ENCODE results near the gene ZNRF3.
A peak's percentile ranks its signal among the peaks of the same experiment; 100 is the strongest.
"Not testable (repeated sequence)": the region's sequence is repeated elsewhere in the genome, so short reads cannot be mapped to it uniquely, and the experiment has no call there.

Gene ZNRF3

DNA sequence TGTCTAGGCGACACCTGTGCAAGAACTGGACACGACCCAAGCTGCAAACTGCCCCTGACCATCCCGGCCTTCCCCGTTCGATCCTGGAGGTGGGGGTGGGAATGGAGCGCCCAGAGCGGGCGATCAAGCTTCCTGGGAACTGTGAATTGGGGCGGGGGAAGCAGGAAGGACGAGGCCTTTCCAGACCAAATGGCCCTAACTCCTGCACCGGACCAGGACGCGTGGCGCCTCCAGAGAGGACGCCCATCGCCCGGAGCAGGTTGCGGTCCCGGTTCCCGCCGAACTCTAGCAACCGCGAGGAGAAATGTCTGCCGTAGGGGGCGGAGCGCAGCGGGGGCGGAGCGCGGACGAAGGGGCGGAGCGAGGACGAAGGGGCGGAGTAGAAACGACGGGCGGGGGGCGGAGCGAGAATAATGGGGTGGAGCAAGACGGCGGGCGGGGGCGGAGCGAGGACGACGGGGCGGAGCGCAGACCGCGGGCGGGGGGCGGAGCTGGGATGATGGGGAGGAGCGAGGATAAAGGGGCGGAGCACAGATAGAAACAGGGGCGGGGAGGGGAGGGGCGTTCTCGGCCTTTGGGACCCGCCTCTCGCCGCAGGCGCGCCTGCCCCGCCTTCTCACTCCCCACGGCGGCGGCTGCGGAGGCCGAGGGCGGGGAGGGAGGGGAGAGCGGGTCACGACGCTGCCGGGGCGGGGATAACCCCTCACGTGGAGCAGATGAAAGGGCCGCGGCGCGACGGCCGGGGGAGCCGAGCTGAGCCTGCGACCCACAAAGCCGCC, at the start of gene ZNRF3:
Gene ZNRF3, plus strand, starts transcription at position 695 of the 779 bp plus-strand sequence. CDS start 195 bp downstream, outside the sequence.
- peak; percentile 69 for DNase-seq
- in situ Hi-C loops (cut with MboI; ENCODE audit: low pct_unique_long_range_greater_than_20kb, low sequenced_read_pairs) = no loop called here

DNA sequence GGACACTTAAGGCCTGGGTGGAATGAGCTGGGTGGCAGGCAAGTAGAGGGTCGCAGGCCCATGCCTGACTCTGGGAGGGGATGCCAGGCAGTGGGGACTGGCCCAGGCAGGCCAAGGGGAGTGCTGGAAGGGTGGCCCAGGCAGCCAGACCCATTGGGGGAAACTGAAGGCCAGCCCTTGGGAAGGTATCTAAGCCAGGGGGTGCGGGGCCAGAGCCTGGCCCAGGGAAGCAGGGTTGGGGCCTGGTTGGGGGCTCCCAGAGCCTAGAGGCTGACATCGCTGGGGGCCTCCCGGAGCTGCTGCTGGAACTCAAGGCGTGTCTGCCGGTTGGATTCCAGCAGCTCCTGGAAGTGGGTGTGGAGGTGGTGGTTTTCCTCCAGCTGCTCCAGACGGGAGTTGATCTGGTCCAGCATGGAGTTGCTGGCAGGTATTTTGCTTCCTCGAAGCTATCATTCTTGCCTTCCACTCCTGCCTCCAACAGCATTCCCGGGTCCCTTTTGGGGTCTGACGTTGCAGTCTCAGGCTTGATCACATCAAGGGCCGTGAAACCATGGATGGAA, 47.7 kb upstream of the ZNRF3 start:
- in situ Hi-C loops (cut with MboI; ENCODE audit: low pct_unique_long_range_greater_than_20kb, low sequenced_read_pairs) = no loop called here
- no peak for DNase-seq

DNA sequence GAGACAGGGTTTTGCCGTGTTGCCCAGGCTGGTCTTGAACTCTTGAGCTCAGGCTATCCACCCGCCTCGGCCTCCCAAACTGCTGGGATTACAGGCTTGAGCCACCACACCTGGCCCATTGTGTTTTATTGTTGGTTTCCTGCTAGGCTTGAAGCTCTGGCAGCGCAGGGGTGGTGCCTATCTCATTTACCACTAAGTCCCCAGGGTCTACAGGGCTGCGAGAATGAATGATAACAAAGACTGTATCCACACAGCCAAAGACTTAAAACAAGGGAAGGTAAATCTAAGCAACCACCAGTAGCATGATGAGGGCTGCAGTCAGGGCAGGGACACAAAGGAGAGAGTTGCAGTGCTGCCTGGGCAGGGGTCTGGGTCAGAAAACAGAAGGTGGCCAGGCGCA, 45.7 kb upstream of the ZNRF3 start:
- DNase-seq = no peak
- in situ Hi-C loops (cut with MboI; ENCODE audit: low pct_unique_long_range_greater_than_20kb, low sequenced_read_pairs) = no loop called here

DNA sequence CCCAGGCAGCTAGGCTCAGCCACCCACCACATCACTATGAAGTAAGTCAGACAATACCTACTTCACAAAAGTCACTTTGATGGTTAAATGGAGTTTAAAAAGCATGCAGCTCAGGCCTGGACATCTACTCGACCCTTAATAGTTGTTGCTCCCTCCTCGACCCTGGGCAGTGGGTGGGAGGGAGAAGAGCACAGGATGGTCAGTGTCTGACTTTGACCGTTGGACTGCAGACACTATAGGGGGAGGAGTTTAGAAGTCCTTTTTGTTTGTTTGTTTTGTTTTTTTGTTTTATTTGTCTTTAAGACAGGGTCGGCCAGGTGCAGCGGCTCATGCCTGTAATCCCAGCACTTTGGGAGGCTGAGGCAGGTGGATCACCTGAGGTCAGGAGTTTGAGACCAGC, 44.4 kb upstream of the ZNRF3 start:
- in situ Hi-C loops (cut with MboI; ENCODE audit: low pct_unique_long_range_greater_than_20kb, low sequenced_read_pairs) = no loop called here
- no peak for DNase-seq

DNA sequence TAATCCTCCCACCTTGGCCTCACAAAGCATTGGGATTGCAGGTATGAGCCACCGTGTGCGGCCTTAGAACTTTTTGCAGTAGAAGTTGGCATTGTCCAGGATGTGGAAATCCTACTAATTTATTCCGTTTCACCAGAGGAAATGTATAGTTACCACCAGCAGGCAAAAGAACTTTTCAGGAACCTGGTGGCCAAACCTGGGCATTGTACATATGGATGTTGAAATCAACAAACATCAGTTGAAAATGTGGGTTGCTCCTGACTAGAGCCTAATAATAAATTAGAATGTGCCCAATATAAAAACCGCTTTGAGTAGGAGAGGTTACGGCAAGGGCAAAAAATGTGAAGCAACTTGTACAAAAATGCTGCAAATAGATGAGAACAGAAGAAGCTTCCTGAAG, 42.3 kb upstream of the ZNRF3 start:
- in situ Hi-C loops (cut with MboI; ENCODE audit: low pct_unique_long_range_greater_than_20kb, low sequenced_read_pairs) = no loop called here
- no peak for DNase-seq

DNA sequence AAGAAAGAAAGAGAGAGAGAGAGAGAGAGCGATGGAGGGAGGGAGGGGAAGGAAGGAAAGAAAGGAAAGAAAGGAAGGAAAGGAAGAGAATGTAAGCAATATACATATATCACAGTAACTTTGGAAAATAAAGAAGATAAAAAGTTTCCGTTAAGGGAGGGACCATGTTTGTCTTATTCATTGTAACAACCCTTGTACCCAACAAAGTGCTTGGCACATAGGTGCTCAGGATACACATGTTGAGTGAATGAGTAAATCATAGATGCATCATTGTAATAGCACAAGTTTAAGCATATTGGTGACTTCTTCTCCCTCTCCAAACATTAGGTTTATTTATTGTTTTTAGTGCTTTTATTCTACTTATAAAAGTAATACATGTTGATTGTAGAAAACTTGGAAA, 39.7 kb upstream of the ZNRF3 start:
- in situ Hi-C loops (cut with MboI; ENCODE audit: low pct_unique_long_range_greater_than_20kb, low sequenced_read_pairs) = no loop called here
- DNase-seq = no peak

DNA sequence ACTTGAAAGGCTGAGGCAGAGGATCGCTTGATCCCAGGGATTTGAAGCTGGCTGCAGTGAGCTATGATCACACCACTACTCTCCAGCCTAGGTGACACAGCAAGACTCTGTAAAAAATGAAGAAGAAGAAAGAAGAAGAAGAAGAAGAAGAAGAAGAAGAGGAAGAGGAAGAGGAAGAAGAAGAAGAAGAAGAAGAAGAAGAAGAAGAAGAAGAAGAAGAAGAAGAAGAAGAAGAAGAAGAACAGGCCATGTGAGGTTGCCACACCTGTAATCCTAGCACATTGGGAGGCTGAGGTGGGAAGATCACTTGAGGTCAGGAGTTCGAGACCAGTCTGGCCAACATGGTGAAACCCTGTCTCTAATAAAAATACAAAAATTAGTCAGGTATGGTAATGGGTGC, 39.1 kb upstream of the ZNRF3 start:
- DNase-seq; in situ Hi-C loops (cut with MboI; ENCODE audit: low pct_unique_long_range_greater_than_20kb, low sequenced_read_pairs): not testable (repeated sequence)

DNA sequence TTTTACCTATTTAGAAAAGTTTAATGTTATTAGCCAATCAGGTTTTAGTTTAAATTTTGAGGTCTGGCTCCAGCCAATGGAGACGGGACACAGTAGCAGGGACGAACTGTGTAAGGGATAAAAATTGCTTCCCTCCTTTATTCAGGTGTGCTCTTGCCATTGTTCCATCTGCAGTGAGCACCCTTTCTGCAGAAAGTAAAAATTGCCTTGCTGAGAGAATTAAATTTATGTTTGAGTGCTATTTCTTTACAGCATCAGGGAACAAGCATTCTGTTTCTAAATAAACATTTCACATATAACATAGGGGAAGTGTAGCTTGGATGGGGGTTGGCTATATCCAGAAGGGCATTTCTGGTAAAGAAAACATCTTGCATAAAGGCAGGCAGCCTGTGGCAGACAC, 36.4 kb upstream of the ZNRF3 start:
- in situ Hi-C loops (cut with MboI; ENCODE audit: low pct_unique_long_range_greater_than_20kb, low sequenced_read_pairs) = no loop called here
- DNase-seq = no peak

DNA sequence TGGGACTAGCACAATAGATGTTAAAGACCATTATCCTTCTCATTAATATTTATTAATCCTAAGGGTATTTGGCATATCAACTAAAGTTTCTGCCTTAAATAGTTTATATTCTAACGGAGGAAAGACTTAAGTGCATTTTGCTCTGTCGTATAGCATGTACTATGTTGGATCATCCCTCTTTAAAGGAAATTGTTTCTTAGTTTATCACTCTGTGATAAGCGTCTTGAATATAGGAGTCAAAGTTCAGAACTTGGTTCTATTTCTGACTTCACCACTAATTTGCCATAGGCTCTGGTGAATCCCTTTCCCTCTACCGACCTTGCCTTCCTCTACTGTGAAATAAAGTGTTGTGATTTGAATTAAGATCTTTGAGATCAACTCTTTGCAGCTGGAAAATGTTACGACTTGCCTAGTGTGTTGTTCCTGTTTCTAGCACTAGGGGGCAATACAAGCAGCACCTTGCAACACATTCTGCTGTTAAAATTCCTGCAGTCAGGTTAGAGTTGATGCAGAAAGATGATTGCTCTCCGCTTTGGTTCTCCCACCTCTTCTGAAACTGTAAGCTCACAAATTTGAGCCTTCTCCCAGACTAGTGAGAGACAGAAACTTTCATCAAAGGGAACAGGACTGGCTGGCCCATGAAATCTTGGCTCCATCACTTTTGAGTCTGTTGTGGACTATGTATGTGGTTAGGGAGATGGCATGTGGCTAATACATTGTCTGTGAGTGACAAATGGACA, 27.8 kb upstream of the ZNRF3 start:
- in situ Hi-C loops (cut with MboI; ENCODE audit: low pct_unique_long_range_greater_than_20kb, low sequenced_read_pairs) = loop anchor here (10.0 kb wide), 1 partner anchor 179 kb away; no protein-coding TSS in a partner anchor
- peak; percentile 77 for DNase-seq

DNA sequence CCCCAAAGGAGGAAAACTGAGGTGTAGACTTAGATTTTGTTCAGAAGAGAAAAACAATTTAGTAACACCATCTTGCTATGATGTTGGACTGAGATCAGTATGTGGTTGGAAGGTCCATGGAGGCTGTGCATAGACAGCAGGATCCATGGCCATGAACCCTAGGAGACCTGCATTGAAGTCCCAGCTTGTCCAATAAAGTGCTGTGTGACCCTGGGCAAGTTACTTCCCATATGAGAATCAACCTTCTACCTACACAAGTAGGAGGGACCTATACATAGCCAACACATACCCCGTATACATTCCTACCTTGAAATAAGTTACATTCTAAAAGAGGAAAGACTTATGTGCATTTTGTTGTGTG, 27.3 kb upstream of the ZNRF3 start:
- no peak for DNase-seq
- in situ Hi-C loops (cut with MboI; ENCODE audit: low pct_unique_long_range_greater_than_20kb, low sequenced_read_pairs) = loop anchor here (10.0 kb wide), 1 partner anchor 179 kb away; no protein-coding TSS in a partner anchor

DNA sequence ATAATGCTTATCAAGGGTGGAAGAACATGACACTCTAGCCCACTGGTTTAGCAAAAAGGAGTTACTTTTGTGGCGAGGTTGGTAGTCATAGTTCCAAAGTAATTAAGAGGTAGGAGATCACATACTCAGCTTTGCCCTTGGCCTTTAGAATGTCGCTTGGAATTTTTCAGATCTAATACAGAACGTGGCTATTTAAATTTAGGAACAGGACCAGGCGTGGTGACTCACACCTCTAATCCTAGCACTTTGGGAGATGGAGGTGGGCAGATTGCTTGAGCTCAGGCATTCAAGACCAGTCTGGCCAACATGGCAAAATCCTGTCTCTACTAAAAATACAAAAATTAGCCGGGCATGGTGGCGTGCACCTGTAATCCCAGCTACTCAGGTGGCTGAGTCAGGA, 26.1 kb upstream of the ZNRF3 start:
- no peak for DNase-seq
- in situ Hi-C loops (cut with MboI; ENCODE audit: low pct_unique_long_range_greater_than_20kb, low sequenced_read_pairs) = loop anchor here (10.0 kb wide), 1 partner anchor 178 kb away; no protein-coding TSS in a partner anchor

DNA sequence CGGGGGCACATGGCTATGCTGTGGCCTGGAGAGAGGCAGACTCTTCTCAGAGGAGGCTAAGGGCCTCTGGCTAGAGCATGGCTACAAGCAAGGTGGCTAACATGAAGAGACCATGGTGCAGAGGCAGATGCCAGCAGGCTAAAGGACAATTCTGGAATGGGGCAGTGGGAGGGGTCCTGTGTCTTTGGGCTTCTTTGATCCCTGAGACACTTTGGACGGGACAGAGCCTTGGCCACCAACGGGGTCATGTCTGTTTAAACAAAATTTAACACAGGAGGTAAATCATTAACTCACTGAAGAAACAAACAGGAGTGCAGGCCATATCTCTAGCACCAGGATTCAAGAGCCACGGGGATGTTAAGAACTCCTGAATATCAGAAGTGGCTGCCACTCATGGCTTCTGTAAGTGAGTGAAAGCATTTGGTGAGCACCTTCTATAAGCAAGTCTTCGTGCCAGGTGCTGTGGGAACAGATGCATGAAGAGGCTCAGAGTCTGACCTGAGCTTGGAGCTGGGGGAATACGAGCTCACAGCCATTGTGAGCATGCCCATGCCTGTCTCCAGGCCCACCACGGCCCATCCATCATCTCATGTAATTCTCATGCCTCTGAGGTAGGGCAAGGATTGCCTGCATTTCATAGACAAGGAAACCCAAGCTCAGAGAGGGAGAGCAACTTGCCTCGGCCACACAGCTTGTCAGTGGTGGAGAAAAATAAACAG, 18.3 kb upstream of the ZNRF3 start:
- no peak for DNase-seq
- in situ Hi-C loops (cut with MboI; ENCODE audit: low pct_unique_long_range_greater_than_20kb, low sequenced_read_pairs) = no loop called here

DNA sequence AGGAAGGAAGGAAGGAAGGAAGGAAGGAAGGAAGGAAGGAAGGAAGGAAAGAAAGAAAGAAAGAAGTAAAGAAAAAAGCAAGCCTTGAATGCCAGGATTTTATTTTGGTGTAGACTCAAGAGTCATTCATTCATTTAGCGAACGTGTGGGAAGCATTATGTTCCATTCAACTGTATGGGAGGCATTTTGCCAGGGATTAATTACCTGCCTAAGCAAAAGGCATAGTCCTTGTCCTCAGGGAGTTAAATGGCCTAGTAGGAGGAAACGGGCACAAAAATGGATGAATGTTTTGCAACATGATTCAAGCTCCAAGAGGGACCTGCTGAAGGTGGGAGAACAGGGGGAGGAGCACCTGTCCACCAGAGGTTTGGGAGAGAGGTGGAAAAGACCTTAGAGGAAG, 16.2 kb upstream of the ZNRF3 start:
- DNase-seq = no peak
- in situ Hi-C loops (cut with MboI; ENCODE audit: low pct_unique_long_range_greater_than_20kb, low sequenced_read_pairs) = no loop called here

DNA sequence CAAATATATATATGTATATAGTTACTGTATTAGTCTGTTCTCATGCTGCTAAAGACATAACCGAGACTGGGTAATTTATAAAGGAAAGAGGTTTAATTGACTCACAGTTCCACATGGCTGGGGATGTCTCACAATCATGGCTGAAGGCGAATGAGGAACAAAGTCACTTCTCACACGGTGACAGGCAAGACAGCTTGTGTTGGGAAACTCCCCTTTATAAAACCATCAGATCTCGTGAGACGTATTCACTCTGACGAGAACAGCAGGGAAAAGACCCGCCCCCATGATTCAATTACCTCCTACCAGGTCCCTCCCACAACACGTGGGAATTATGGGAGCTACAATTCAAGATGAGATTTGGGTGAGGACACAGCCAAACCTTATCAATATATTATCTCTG, 15.0 kb upstream of the ZNRF3 start:
- in situ Hi-C loops (cut with MboI; ENCODE audit: low pct_unique_long_range_greater_than_20kb, low sequenced_read_pairs) = not testable (repeated sequence)
- peak; percentile 78 for DNase-seq

DNA sequence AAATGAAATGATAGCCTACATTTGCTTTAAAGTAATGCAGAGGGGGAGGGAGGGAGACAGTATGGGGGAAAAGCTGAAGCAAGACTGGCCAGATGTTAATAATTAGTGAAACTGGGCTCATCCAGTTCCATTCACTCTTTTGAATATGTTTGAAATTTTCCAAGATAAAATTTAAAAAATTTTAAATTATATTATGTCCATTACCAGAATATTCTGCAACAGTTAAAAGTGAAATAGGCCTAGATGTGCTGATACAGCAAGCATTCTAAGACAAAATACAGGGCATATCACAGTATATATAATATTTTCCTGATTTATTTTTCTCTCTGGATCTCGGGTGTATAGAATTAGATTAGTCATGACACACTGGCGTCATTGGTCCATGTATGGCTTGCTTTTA, 13.6 kb upstream of the ZNRF3 start:
- in situ Hi-C loops (cut with MboI; ENCODE audit: low pct_unique_long_range_greater_than_20kb, low sequenced_read_pairs) = no loop called here
- DNase-seq = no peak

DNA sequence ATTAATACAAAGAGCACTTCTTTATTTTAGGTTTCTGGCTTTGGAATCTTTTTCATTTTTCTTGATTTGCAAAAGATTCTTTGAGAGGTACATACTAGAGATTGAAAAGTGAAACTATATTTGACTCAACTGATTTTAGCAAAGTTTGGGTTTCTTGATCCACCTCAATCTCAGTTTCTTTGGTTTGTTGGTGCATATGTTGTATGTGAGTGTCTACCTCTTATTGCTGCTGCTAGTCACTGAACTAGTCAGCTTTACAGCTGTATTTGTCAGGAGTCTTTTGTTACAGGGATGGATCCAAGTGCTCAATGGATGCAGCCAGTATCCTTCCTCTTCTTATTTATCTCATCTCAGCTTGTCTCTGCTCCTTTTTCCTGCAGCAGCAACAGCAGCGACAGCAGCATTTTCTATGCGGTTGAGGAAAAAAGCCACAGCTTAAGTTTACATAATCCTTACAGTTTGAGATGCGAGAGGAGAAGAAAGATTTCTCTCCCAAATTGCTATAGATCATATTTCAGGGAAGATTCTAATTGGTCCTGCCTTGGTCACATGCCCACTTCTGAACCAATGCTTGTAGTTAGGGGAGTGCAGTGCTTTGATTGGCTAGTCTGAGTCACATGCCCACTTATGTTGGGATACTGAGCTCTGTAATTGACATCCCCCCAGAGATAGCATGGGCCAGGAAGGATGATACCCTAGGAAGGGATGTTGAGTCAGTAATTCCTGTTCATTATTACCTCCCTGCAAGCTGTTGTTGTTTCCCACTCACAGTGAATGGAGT, 10.0 kb upstream of the ZNRF3 start:
- DNase-seq = no peak

DNA sequence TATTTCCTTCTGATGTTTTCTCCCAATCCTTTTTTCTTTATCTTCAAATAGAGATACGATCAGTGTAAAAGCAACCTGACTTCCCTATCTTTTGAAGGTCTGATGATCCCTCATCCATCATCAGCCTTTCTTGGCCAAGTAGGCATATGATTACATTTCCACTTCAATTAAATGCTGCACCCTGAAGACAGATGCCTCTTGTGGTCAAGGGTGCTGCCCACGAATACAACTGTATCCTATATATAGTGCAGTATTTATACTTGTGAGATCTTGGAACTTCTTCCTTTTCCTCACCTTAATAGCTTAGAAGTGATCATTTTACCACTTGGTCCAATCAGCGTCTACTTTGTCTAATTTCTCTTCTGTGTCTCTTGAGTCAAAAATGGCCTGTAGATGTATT, 9.3 kb upstream of the ZNRF3 start:
- no peak for DNase-seq
- in situ Hi-C loops (cut with MboI; ENCODE audit: low pct_unique_long_range_greater_than_20kb, low sequenced_read_pairs) = no loop called here

More for the DNA sequence above, 10.0 kb upstream of the ZNRF3 start:
- in situ Hi-C loops (cut with MboI; ENCODE audit: low pct_unique_long_range_greater_than_20kb, low sequenced_read_pairs) = no loop called here

DNA sequence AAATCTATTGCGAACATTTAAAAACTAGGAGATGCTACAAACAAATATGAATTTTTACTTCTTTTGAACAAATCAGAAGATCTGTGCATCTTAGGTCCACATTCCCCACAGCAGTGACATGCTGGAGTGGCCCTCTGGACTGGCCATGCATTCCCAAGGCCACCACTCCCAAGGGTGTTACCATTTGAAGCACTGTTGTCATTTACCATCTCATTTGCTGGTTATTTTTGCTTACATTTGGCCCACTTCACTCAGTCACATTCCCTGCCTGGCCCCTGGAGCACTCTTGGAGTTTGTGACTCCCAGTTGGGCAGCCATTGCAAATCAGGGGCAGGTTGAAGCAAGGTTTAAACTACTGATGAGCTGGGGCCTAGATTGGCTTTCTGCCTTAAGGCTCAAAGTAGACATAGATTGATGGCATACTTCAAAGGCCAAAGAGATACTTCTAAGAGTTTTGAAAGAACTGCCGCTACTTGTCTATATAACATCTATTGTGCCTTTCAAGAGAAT, 8.5 kb upstream of the ZNRF3 start:
- in situ Hi-C loops (cut with MboI; ENCODE audit: low pct_unique_long_range_greater_than_20kb, low sequenced_read_pairs) = no loop called here

DNA sequence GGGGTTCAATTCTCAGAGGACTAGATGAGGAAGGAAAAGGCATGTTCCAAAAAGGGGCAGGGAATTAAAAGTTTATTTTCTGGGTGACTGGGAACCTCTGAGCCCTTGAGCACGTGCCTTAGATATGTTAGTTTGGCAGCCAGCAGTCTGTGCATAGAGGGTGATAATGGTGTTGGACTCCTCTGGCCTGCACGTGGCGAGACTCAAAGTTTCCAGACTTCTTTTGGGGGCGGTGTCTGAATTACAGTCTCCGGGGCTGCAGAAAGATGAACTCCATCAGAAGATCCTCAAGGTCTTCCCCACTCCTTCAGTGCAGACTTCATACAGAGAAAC, 861 bp upstream of the ZNRF3 start:
- in situ Hi-C loops (cut with MboI; ENCODE audit: low pct_unique_long_range_greater_than_20kb, low sequenced_read_pairs) = no loop called here
- DNase-seq = peak; percentile 55

More for the DNA sequence above, 8.5 kb upstream of the ZNRF3 start:
- DNase-seq = no peak
